HG03575 (cell line): ENCODE results near the gene CCDC102A.
"Not testable (repeated sequence)": the region's sequence is repeated elsewhere in the genome, so short reads cannot be mapped to it uniquely, and the experiment has no call there.

ENCODE experiments used
- ATAC-seq: cut with Tn5 transposase; IDR thresholded peaks from one replicate; pipeline ENCODE4 v1.9.1; 2021; ENCODE audit not compliant: unreplicated experiment, insufficient number of reproducible peaks, low FRiP score; ENCODE audit errors: extremely low read depth

CCDC102A gene

DNA sequence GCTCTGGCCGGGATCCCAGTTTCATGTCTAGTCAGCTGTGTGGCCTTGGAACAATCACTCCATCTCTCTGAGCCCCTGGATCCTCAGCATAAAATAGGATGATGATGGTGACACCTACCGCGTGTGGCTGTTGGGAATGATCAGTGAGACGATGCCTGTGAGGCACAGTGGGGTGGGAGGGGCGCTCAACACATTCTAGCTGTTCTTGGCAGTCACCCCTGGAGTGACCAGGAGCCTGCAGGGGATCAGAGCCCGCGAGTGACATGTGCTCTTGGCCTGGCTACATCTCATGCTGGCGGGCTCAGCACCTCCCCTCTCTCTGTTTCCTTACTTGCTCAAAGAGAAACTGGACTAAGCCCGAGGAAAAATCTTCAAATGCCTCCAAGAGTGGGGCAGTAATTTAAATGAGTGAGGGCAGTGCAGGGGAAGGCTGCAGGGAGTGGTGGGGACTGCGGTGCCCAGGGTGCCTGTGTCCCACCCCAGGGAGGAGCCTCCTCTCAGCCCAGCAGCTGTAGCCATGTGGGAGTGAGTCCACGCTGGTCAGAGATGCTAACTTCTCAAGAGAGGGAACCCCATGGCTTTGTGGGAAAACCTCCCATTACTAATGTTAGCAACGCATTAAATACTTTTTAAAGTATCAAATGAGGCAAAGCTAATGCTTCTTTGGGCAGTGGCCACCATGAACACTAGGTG is 27.0 kb downstream of the CCDC102A start:
- no peak for ATAC-seq

DNA sequence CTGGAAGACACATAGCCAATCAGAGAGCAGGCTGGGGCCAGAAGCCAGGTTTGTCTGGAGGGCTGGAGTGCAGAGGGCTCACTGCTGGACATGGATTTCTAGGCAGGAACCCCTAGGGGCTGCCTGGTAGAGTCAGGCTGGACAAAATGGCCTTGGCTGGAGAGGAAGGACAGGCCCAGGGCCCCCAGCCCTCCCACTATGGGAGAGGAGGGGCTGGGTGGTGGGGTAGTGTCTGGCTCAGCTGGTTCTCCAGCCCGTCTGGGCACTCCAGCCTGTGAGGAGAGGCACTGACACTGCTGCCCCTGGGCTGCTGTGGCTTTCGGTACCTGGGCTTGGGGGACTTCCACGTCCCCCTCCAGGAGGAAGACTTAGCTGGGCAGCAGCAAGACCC is 28.3 kb downstream of the CCDC102A start:
- no peak for ATAC-seq

DNA sequence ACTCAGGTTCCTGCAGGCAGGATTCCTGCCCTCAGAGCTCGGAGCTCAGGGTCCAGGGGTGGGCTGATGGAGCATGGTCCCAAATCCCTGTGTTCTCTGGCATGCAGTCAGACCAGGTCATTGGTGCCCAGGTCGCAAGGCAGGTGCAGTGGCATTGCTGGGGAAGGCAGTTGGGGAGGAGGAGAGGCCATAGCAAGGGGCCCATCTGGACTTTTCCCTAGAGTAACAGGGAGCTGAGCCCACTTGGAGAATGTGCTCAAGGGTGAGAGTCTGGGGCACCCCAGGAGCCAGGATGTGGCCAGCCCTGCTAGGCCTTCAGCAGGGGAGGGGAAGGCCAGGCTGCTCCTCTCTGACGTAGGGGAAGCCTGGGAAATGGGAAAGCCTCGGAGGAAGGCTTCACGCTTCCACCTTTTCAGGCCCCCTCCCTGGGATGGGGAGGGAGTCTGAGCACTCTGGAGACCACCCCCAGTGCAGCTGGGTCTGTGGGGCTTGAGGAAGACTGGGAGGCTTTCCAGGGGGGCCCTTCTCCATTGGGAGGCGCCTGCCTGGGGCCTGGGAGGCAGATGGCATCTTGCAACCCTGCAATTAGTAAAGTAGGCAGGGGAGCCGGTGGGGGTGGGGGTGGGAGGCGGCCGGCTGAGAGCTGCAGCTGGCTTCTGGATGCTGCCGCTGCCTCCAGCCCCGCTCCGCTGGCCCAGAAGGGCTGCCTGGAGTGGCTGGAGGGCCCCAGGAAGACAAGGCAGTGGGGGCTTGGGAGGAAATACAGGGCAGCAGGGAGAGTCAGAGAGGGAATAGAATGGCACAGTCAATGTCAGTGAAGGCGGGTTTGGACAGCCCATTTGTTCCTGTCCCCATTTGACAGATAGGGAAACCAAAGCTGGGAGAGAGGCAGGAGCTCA is 29.0 kb downstream of the CCDC102A start:
- no peak for ATAC-seq

DNA sequence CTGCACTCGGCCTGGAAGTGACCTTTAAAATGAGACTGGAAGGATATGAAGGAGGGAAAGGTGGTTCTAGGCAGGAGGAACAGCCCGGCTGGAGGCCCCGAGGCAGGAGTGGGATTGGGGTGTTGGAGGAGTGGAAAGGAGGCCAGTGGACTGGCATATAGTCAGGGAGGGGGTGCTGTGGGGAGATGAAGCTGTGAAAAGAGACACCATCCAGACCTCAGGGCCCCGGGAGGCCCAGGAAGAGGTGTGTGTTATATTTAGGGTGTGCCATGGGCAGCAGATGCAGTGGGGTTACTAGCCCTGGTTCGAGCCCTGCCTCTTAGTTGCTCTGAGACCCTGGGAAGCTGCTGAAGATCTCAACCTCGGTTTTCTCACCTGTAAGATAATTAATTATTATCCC is 31.2 kb downstream of the CCDC102A start:
- no peak for ATAC-seq

DNA sequence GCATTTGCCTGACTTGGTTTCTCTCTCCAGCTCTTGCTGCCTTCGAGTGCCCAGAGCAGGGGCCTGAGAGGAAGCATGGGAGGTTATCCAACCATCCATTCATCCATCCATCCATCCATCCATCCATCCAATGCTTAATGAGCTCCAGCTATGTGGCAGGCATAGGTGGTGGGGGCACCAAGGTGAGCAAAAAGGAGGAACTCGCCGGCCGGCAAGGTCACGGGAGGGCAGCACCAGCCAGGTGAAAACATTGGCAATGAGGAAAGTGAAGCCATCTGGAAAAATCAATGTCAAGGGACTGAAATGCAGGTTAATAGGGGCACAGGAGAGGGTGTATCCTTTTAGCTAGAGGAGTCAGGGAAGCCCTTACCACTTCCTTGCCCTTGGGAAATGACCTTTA is 31.9 kb downstream of the CCDC102A start:
- ATAC-seq: no peak

DNA sequence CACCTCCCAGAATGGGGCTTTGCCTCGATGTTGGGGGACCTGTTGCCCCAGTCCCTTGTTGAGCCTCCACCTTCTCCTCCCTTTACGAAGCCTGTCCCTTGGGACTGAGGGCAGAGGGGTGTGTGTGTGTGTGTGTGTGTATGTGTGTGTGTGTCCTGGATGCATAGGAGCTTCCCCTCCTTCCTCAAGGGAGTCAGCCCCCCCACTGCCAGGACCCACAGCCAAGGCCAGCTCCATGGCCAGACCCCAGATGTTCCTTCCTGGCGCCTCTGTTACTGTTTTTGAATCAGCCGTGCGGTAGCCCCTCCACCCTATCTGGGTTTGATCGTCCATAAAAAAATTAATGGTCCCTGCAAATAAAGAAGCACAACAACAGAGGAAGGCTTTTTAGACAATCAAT is 32.4 kb downstream of the CCDC102A start:
- ATAC-seq: no peak

DNA sequence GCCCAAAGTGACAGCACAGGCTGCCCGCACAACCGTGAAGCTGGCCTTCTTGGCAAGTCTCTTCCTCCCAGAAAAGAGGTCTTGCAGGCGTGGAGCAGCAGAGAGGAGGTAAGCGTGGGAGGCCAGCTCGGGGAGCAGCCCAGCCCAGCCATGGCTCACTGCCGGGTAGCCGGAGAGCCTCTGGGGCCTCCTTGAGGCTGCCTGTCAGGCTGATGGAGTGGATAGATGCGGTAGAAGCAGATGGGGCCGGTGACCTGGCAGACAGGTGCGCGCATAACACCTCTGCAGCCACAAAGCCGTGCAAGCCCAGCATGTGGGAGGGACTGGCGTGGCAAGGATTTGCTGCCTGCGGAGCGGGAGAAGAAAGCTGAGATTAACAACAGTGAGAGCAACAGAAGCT is 33.0 kb downstream of the CCDC102A start:
- no peak for ATAC-seq

DNA sequence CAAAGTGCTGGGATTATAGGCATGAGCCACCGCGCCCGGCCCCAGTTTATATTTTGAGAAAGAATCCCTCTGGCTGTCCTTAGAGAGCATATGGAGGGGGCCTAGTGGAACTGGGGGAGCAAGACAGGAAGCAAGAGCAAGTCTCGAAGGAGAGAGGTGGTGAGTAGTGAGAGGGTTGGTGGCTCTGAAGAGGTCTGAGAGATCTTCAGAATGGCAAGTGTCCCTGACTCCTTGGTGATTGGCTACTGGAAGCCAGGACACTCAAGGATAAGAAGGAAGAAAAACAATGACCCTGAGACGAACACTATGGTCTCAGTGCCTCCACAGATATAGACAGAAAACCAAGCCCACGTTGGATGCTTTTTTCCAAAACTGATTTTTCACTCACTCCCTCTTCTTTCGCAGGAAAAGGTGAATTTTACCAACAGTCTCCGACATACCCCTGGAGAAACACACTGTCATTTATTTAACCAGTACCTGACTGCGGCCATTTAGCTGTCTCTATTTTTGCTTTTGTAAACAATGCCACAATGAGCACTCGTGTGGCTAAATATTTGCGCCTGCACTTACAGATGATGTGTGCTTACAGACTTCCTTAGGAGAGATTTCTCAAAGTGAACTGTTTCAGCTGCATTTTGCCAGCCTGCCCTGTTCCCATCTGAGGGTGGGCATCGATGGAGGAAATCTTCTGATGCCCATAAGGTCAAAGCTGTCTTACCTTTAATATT is 34.2 kb downstream of the CCDC102A start:
- no peak for ATAC-seq

DNA sequence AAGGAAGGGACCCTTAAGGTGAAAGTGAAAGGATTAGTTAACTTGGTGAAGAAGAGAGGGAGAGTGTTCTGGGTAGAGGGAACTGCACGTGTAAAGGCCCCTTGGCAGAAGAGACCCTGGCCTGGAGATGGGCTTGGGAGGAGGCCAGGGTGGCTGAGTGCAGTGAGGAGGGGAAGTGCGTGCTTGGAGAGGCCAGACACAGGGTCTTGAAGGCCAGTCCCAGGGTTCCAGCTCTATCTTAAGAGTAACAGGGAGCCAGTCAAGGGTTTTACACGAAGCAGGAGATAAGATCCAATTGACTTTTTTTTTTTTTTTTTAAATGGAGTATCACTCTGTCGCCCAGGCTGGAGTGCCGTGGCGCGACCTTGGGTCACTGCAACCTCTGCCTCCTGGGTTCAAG is 34.9 kb downstream of the CCDC102A start:
- ATAC-seq: no peak

DNA sequence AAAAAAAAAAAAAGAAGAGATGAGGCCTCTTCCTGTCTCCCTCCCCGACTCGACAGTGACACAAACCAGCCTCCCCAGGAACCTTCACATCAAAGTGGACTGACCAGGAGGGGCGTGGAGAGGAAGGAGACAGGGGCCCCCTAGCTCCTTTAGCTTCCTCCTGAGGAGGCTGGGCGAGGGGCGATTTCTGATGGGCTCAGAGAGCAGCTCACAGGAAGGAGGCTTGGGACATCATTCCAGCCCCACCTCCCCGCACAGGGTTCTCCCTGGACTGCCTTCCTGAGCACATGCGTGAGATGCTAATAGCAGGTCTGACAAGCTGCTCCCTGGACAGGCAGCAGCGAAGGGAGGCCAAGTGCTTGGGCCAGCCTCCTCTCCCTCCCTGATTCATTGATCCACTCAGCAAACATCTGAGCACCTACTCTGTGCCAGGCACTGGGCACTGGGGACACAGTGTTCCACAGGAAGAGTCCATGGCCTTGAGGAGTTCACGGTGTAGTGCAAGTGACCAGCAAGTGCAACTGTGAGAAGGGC is 35.7 kb downstream of the CCDC102A start:
- no peak for ATAC-seq

DNA sequence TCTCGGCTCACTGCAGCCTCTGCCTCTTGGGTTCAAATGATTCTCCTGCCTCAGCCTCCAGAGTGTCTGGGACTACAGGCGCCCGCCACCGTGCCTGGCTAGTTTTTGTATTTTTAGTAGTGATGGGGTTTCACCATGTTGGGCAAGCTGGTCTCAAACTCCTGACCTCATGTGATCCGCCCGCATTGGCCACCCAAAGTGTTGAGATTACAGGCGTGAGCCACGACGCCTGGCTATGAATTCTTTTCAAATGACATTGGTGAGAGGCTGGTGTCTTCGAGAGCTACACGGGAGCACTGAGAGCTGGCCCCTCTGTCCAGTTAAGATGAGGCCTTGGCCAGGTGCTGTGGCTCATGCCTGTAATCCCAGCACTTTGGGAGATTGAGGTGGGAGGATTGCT is 36.4 kb downstream of the CCDC102A start:
- not testable (repeated sequence) for ATAC-seq

DNA sequence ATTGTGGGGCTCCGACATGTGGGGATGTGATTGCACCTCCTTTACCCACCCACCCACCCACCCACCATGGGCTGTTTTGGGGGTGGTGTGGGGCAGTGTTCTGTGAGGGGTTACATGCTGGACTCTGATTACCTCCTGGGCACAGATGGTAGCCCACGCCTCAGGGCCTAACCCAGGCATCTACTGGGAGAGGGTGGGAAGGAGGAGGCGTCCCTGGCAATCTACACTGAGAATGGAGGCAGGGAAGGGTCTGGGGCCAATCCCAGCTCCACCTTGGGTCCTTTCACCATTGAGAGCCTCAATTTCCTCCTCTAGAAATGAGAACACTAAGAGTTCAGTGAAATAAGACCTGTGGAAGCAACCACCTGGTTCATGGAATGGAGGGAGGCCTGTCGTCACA is 38.3 kb downstream of the CCDC102A start:
- no peak for ATAC-seq

DNA sequence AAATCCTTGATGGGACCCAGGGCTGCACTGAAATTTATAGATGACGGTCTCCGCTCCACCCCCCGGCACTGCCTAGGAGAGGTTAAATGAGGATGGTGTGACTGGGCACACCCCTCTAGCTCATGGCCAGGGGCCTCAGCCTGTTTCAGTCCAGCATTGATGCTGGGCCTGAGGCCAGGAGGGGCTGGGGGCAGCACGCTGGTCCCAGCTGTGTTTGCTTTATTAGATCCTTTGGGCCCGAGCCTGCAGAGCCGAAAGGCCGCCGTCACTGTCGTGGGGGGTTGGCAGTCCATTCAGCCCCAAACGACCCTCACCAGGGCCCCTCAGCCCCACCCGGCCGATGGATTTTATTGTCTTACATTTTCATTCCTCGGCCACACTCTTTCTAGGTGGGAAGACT is 39.2 kb downstream of the CCDC102A start:
- no peak for ATAC-seq

DNA sequence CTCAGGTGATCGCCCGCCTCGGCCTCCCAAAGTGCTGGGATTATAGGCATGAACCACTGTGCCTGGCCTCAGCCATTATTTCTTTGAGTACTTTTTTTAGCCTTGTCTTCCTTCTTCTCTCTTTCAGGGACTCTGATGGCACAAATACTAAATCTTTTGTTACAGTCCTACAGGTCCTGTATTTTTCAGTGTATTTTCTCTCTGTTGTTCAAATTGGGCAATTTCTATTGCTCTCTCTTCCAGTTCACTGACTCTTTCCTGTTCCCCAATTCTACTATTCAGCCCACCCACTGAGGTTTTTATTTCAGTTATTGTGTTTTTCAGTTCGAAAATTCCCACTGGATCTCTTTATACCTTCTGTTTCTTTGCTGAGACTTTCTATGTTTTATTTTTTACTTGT is 42.6 kb downstream of the CCDC102A start:
- ATAC-seq: no peak

DNA sequence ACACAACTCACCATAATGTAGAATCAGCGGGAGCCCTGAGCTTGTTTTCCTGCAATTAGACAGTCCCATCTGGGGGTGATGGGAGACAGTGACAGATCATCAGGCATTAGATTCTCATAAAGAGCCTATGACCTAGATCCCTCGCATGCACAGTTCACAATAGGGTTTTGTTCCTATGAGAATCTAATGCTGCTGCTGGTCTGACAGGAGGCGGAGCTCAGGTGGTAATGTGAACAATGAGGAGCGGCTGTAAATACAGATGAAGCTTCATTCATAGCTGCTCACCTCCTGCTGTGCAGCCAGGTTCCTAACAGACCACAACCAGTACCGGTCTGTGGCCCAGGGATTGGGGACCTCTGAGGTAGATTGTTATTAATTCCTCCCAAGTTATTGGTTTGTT is 47.1 kb downstream of the CCDC102A start:
- no peak for ATAC-seq

DNA sequence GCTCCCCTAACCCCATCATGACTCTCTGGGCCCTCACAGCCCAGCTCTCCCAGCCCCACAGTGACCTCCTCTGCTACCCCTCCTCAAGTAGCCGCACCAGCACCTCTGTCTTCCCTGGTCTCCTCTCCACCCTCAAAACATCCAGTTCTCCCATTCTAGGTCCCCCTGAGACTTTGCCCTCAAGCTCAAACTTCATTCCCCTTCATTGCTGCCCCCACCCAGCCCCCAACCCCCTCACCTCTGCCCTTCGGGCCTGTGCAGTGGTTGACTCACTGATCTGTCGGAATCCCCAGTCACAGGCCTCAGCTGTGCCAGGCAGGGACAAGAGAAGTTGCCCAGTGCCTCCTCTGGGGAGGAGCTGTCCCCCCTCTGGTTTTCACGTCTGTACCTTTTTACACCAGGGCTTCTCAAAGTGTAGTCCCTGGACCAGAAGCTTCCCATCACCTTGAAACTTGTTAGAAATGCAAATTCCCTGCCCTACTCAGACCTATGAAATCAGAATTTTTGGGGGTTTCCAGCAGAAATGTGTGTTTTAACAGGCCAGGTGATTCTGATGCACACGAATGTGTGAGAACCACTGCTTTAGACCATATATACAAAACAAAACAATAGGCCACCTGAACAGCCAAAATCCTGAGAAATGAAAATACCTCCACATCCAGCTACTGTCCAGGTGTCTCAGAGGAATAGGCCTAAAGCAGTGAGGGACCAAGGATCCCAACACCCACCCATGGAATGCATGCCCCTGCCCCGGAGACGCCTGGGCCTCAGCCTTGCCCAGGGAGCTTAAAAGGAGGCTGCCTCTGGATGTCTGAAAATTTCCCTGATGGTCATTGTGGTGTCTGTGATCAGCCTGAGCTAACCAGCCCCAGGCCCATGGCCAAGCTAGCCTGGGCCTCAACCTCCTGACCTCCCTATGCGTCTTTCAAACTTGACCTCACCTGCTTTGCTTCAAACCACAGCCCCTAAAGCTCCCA is 49.2 kb downstream of the CCDC102A start:
- ATAC-seq: no peak

DNA sequence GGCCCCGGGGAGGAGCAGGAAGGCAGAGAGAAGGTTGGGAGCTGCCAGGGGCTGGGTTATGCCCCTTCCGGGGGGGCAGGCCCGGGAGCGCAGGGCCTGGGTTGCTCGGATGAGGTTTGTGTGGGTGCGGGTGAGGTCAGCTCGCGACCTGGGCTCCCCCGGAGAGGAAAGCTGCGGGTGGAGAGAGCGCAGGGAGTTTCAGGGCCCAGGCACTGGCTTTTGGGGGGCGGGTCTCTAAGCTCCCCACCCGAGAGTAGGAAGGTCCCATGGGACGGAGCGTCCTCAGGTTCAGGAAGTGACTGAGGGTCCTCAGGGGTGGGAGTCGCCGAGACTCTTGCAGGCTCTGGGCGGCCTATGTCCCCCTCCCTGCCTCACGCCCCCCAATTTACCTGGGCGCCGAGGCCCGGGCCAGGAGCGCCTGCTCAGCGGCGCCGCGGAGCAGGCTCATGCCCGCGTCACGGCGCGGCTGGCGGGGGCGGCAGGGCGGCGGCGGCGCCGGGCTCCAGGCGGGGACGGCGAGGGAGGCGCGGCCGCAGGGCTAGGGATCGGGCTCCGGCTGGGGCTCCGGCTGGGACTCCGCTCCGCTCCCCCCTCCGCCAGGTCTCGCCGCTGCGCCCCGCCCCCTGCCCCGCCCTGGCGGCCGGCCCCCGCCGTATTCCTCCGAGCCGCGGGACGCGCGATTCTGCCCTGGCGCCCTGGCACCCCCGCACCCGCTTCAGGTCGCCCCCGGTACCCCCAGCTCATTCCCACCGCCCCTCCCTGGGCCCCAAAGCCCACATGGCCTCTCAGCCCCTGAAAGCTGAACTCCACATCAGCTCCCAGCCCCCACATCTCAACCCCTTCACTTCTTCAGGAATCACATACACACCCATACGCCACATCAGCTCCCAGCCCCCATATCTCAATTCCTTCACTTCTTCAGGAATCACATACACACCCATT is 50.2 kb downstream of the CCDC102A start, which contains the start of gene DOK4:
Gene DOK4, minus strand, starts transcription at position 578 of the 942 bp plus-strand sequence. CDS start 6,986 bp downstream, outside the sequence.
- no peak for ATAC-seq
